Neural crest cell (in vitro differentiated cells): ENCODE results near the gene PARL. TPM values are rescaled to one million over a fixed set of nuclear protein-coding genes. Genes with fewer than 3 reads are reported as not detected.

Source experiments
- DNase-seq: peaks from one replicate; pipeline ENCODE4 v3.0.0; 2021; ENCODE audit warnings: low read depth, mixed read lengths, low spot score
- H3K27ac Mint-ChIP-seq: one replicate; pipeline ENCODE4 v1.8.0; 2021; ENCODE audit warnings: mild to moderate bottlenecking, mixed read lengths; ENCODE audit not compliant: unreplicated experiment
- H3K27me3 Mint-ChIP-seq: 2 replicates; pipeline ENCODE4 v1.8.0; 2021; ENCODE audit warnings: low read depth, mild to moderate bottlenecking, mixed read lengths
- H3K36me3 Mint-ChIP-seq: 2 replicates; pipeline ENCODE4 v1.8.0; 2021; ENCODE audit warnings: low read depth, mild to moderate bottlenecking, mixed read lengths
- H3K4me1 Mint-ChIP-seq: 2 replicates; pipeline ENCODE4 v1.8.0; 2021; ENCODE audit warnings: mixed read lengths
- H3K4me3 Mint-ChIP-seq: one replicate; pipeline ENCODE4 v1.8.0; 2021; ENCODE audit warnings: mild to moderate bottlenecking, mixed read lengths
- H3K9me3 Mint-ChIP-seq: 2 replicates; pipeline ENCODE4 v1.8.0; 2021; ENCODE audit warnings: mixed read lengths
- total RNA-seq: library from RNA; stranded (reverse); gene quantifications from 2 replicates; pipeline ENCODE4 v1.2.1, GENCODE V29; 2021
- TF ChIP-seq, protein P1 (sequence below): fragments of 200-600 bp; sonication (generic); conservative IDR thresholded peaks from 2 replicates; pipeline ENCODE4 v1.5.0; 2021; ENCODE audit warnings: antibody characterized with exemption, mild to moderate bottlenecking

Gene PARL
- total RNA-seq, 1 donor from 2014 or later: 70.4 TPM

DNA sequence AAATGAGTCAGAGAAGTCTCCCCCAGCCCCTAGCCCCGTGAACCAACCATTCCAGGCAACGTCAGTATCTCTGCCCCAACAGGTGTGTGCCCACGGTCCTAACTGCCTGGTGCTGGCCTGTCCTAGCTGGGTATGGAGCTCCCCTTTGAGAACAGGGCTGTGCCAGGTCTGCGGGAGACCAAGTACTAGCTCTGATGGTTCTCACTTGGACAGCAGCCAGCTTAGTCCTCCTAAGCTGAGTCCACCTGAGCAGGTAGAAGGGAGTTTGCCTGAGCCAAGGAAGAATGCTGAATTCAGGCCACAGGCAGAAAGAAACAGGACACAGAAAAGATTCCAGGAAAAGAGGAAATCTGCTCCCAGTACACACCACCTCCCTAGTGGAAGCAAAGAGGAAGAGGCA is 33.1 kb upstream of the PARL start:
- H3K27ac Mint-ChIP-seq: no peak overlapping the region
- no peak overlapping the region for H3K4me3 Mint-ChIP-seq
- no peaks in the 10 kb centered on the region for H3K4me1 Mint-ChIP-seq
- TF ChIP-seq, protein P1, sequence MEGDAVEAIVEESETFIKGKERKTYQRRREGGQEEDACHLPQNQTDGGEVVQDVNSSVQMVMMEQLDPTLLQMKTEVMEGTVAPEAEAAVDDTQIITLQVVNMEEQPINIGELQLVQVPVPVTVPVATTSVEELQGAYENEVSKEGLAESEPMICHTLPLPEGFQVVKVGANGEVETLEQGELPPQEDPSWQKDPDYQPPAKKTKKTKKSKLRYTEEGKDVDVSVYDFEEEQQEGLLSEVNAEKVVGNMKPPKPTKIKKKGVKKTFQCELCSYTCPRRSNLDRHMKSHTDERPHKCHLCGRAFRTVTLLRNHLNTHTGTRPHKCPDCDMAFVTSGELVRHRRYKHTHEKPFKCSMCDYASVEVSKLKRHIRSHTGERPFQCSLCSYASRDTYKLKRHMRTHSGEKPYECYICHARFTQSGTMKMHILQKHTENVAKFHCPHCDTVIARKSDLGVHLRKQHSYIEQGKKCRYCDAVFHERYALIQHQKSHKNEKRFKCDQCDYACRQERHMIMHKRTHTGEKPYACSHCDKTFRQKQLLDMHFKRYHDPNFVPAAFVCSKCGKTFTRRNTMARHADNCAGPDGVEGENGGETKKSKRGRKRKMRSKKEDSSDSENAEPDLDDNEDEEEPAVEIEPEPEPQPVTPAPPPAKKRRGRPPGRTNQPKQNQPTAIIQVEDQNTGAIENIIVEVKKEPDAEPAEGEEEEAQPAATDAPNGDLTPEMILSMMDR: no peak
- DNase-seq: no peak
- H3K27me3 Mint-ChIP-seq: no peaks in the 10 kb centered on the region
- H3K9me3 Mint-ChIP-seq: no peaks in the 10 kb centered on the region
- H3K36me3 Mint-ChIP-seq: no peaks in the 10 kb centered on the region

DNA sequence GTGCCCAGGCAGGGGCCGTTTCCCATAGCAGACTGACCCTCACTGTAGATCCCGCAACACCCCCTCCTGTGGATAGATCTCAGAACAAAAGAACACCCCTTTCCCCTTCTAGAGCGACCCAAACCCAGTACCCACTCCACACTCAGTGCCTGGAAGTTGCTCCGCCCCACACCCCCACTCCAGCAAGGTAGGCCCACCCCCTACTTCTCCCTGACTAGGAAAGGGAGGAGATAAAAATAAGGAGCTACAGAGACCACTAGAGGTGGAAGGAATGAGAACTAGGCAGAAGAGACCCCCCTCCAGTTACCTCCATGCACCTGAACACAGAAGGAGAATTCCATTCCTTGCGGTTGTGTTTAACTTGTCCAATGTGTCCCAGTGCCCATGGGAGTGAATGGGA is 30.2 kb upstream of the PARL start:
- Mint-ChIP-seq H3K27ac (peak overlapping the region; percentile 92), H3K27me3 (peaks cover 8% of the 10 kb centered on the region), H3K9me3 (no peaks in the 10 kb centered on the region), H3K4me1 (no peaks in the 10 kb centered on the region), H3K4me3 (no peak overlapping the region), H3K36me3 (no peaks in the 10 kb centered on the region)
- no peak for DNase-seq
- TF ChIP-seq, protein P1: no peak

DNA sequence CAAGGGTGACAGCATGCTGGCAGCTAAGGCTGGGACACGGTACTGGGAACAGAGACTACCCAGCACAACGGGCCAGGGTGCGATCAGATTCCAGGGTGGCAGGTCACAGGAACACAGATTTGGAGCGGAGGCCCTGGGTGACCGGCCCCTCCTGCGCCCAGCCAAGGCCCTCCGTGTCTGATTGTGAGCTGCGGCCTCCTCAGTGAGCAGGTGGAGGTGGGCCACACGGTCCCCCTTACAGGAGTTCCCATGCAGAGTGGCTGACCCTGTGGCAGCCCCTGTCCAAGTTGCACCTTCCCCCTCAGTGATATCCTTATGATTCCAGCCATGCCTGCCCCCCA is 28.9 kb upstream of the PARL start:
- peaks cover 8% of the 10 kb centered on the region for H3K27me3 Mint-ChIP-seq
- no peaks in the 10 kb centered on the region for H3K36me3 Mint-ChIP-seq
- TF ChIP-seq, protein P1: no peak
- no peak for DNase-seq
- H3K4me3 Mint-ChIP-seq: no peak overlapping the region
- H3K9me3 Mint-ChIP-seq: no peaks in the 10 kb centered on the region
- no peaks in the 10 kb centered on the region for H3K4me1 Mint-ChIP-seq
- H3K27ac Mint-ChIP-seq: no peak overlapping the region

DNA sequence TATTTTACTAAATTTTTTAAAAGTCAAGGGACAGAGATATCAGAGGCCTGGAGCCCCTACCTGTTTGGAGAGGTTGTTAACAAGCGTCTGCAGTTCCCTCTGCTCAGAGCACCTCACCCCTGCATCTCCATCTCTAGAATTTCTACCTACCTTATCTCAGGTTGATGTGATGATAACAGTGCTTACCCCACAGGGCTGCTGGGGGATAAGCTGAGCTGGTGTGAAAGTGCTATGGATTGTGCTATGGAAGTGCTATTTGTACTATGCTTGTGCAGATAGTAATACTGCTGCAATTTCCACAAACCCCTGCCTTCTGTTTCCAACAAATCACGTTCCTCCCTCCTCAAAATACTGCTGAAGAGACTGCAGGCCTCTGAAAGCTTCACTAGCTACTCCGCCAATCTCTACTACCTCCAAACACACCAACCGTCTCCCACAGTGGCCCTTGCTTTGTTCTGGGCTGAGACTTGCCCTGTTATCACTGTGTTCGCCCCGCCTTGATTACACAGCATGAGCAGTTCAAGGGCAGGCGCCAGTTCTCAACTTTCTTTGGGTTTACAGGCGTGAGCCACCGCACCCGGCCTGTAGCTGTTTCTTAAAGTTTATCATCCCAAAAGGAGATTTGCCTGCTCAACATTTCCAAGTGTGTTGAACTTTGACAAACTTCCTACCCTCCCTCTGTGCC is 28.4 kb upstream of the PARL start:
- no peaks in the 10 kb centered on the region for H3K36me3 Mint-ChIP-seq
- no peaks in the 10 kb centered on the region for H3K4me1 Mint-ChIP-seq
- TF ChIP-seq, protein P1: no peak
- no peak overlapping the region for H3K4me3 Mint-ChIP-seq
- no peaks in the 10 kb centered on the region for H3K9me3 Mint-ChIP-seq
- H3K27me3 Mint-ChIP-seq: peaks cover 8% of the 10 kb centered on the region
- DNase-seq: no peak
- no peak overlapping the region for H3K27ac Mint-ChIP-seq

DNA sequence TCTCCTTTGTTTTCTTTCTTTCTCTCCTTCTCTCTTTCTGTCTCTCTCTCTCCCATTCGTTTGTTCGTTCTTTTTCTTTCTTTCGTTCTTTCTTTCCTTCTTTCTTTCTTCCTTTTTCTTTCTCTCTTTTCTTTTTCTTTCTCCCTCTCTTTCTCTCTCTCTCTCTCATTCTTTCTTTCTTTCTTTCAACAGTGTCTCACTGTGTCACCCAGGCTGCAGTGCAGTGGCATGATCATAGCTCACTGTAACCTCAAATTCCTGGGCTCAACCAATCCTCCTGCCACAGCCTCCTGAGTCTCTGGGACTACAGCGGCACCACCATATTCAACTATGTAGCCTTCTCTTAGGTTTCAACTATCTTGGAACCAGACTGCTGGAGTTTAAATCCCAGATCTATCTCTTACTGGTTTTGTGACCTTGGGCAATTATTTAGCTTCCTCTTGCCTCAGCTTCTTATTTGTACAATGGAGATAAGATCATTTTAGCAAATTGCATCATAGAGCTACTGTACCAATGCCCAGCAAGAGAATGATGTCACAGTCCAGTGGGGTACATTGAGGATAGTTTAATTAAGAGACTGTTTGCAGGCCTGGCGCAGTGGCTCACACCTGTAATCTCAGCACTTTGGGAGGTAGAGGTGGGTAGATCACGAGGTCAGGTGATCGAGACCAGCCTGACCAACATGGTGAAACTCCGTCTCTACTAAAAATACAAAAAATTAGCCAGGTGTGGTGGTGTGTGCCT is 27.3 kb upstream of the PARL start:
- Mint-ChIP-seq H3K4me1 (no peaks in the 10 kb centered on the region), H3K27ac (peak overlapping the region; percentile 83), H3K4me3 (no peak overlapping the region), H3K9me3 (no peaks in the 10 kb centered on the region), H3K36me3 (no peaks in the 10 kb centered on the region), H3K27me3 (peaks cover 8% of the 10 kb centered on the region)
- TF ChIP-seq, protein P1: no peak
- no peak for DNase-seq
